Astrocyte (in vitro differentiated cells and primary cell): ENCODE measurements around the gene LEUTX. TPM values are rescaled to one million over a fixed set of nuclear protein-coding genes. Genes with fewer than 3 reads are reported as not detected.
"Not testable (repeated sequence)": the region's sequence is repeated elsewhere in the genome, so short reads cannot be mapped to it uniquely, and the experiment has no call there.

Experiments used
- DNase-seq: peaks from one replicate; pipeline ENCODE4 v3.0.0-alpha.2; 2010; ENCODE audit warnings: low read depth
- FAIRE-seq: peaks from 2 replicates; lab custom pipeline; 2011; peaks lifted over from hg19 to GRCh38; lab: Jason Lieb, UNC
- H2AFZ ChIP-seq: 2 replicates; pipeline ENCODE4 v1.6.0; 2012; ENCODE audit warnings: low read depth, low read length, inconsistent platforms
- H3K27ac ChIP-seq: 2 replicates; pipeline ENCODE4 v1.5.1; 2011; ENCODE audit warnings: low read depth, low read length, inconsistent platforms
- H3K27me3 ChIP-seq: 2 replicates; pipeline ENCODE4 v1.6.0; 2011; ENCODE audit warnings: low read length, inconsistent platforms; ENCODE audit not compliant: insufficient read depth
- H3K36me3 ChIP-seq: 2 replicates; pipeline ENCODE4 v1.5.1; 2011; ENCODE audit warnings: low read length, inconsistent platforms; ENCODE audit not compliant: insufficient read depth
- H3K4me1 ChIP-seq: 2 replicates; pipeline ENCODE4 v1.5.1; 2011; ENCODE audit warnings: low read length, inconsistent platforms; ENCODE audit not compliant: insufficient read depth
- H3K4me2 ChIP-seq: 2 replicates; pipeline ENCODE4 v1.6.0; 2012; ENCODE audit warnings: low read length, inconsistent platforms
- H3K4me3 ChIP-seq: 2 replicates; pipeline ENCODE4 v1.5.1; 2011; ENCODE audit warnings: low read depth, mild to moderate bottlenecking, low read length, inconsistent platforms; ENCODE audit not compliant: insufficient read depth
- H3K79me2 ChIP-seq: 2 replicates; pipeline ENCODE4 v1.6.0; 2012; ENCODE audit warnings: mild to moderate bottlenecking, low read length, inconsistent platforms; ENCODE audit not compliant: insufficient read depth
- H3K9ac ChIP-seq: 2 replicates; pipeline ENCODE4 v1.6.0; 2012; ENCODE audit warnings: mild to moderate bottlenecking, low read length, inconsistent platforms
- H3K9me3 ChIP-seq: 2 replicates; pipeline ENCODE4 v1.5.1; 2012; ENCODE audit warnings: low read depth, mild to moderate bottlenecking, low read length, inconsistent platforms; ENCODE audit not compliant: insufficient read depth
- H4K20me1 ChIP-seq: 2 replicates; pipeline ENCODE4 v1.6.0; 2012; ENCODE audit warnings: low read length, inconsistent platforms; ENCODE audit not compliant: insufficient read depth
- H3K27ac Mint-ChIP-seq: one replicate; pipeline ENCODE4 v1.8.0; 2021; ENCODE audit warnings: mild to moderate bottlenecking, mixed read lengths; ENCODE audit not compliant: unreplicated experiment
- H3K27me3 Mint-ChIP-seq: one replicate; pipeline ENCODE4 v1.8.0; 2021; ENCODE audit warnings: low read depth, mixed read lengths; ENCODE audit not compliant: unreplicated experiment
- H3K36me3 Mint-ChIP-seq: one replicate; pipeline ENCODE4 v1.8.0; 2021; ENCODE audit warnings: low read depth, mixed read lengths; ENCODE audit not compliant: unreplicated experiment
- H3K4me1 Mint-ChIP-seq: one replicate; pipeline ENCODE4 v1.8.0; 2021; ENCODE audit warnings: low read depth, mixed read lengths; ENCODE audit not compliant: unreplicated experiment
- H3K4me3 Mint-ChIP-seq: one replicate; pipeline ENCODE4 v1.8.0; 2021; ENCODE audit warnings: mild to moderate bottlenecking, moderate library complexity, mixed read lengths; ENCODE audit not compliant: unreplicated experiment
- H3K9me3 Mint-ChIP-seq: one replicate; pipeline ENCODE4 v1.8.0; 2021; ENCODE audit warnings: mild to moderate bottlenecking, mixed read lengths; ENCODE audit not compliant: unreplicated experiment
- CTCF ChIP-seq: IDR thresholded peaks from 2 replicates; pipeline ENCODE4 v1.5.1; 2011; ENCODE audit warnings: low read depth, mild to moderate bottlenecking, inconsistent platforms, low read length, moderate library complexity; ENCODE audit not compliant: insufficient read depth
- EZH2 ChIP-seq: IDR thresholded peaks from 2 replicates; pipeline ENCODE4 v1.6.1; 2012; ENCODE audit warnings: mild to moderate bottlenecking, low read length, inconsistent platforms; ENCODE audit not compliant: insufficient read depth
- total RNA-seq: library from RNA; stranded (reverse); gene quantifications from 2 replicates; pipeline ENCODE4 v1.2.1, GENCODE V29; 2021

LEUTX gene
- total RNA-seq, 1 donor from 2014 or later: not detected

- H3K27me3 Mint-ChIP-seq: peaks cover 8% of the 10 kb centered on the region
- Histone ChIP-seq H3K9me3 (no peaks in the 10 kb centered on the region), H3K9ac (no peak overlapping the region), H3K4me2 (no peak overlapping the region), H4K20me1 (no peaks in the 10 kb centered on the region), H3K79me2 (no peaks in the 10 kb centered on the region), H3K27ac (no peak overlapping the region), H3K4me1 (no peaks in the 10 kb centered on the region), H3K36me3 (no peaks in the 10 kb centered on the region), H3K4me3 (no peak overlapping the region), H3K27me3 (no peaks in the 10 kb centered on the region), H2AFZ (no peak overlapping the region)
- H3K4me3 Mint-ChIP-seq: no peak overlapping the region
- H3K9me3 Mint-ChIP-seq: peaks cover 1% of the 10 kb centered on the region
- H3K27ac Mint-ChIP-seq: no peak overlapping the region
- H3K36me3 Mint-ChIP-seq: no peaks in the 10 kb centered on the region
- DNase-seq (no peak), FAIRE-seq (no peak)
- no peaks in the 10 kb centered on the region for H3K4me1 Mint-ChIP-seq
- TF ChIP-seq EZH2 (no peak), CTCF (no peak)
Measured at GRCh38 chr19:39802958-39803357, 24.3 kb downstream of the LEUTX start.

- TF ChIP-seq EZH2 (no peak), CTCF (no peak)
- Histone ChIP-seq H3K4me3 (no peak overlapping the region), H3K27ac (no peak overlapping the region), H3K9ac (no peak overlapping the region), H4K20me1 (no peaks in the 10 kb centered on the region), H3K4me1 (no peaks in the 10 kb centered on the region), H3K79me2 (no peaks in the 10 kb centered on the region), H2AFZ (no peak overlapping the region), H3K4me2 (no peak overlapping the region), H3K9me3 (no peaks in the 10 kb centered on the region), H3K27me3 (no peaks in the 10 kb centered on the region), H3K36me3 (no peaks in the 10 kb centered on the region)
- Mint-ChIP-seq H3K4me3 (no peak overlapping the region), H3K36me3 (no peaks in the 10 kb centered on the region), H3K27ac (no peak overlapping the region), H3K27me3 (peaks cover 8% of the 10 kb centered on the region), H3K4me1 (no peaks in the 10 kb centered on the region), H3K9me3 (peaks cover 1% of the 10 kb centered on the region)
- DNase-seq (no peak), FAIRE-seq (no peak)
Measured at GRCh38 chr19:39805104-39805503, 26.4 kb downstream of the LEUTX start.

DNA sequence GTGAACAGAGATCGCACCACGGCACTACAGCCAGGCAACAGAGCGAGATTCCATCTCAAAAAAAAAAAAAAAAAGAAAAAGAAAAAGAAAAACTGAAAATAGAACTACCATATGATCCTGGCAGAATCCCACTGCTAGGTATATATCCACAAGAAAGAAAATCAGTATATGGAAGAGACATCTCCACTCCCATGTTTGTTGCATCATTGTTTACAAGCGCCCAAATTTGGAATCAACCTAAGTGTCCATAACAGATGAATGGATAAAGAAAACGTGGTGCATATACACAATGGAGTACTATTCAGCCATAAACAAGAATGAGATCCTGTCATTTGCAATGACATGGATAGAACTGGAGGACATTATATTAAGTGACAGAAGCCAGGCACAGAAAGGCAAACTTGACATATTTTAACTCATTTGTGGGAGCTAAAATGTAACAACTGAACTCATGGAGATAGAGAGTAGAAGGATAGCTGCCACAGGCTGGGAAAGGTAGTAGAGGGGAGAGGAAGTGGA lies 29.3 kb downstream of the LEUTX start:
- no peaks in the 10 kb centered on the region for H3K36me3 Mint-ChIP-seq
- Histone ChIP-seq H3K9ac (no peak overlapping the region), H2AFZ (no peak overlapping the region), H3K4me3 (no peak overlapping the region), H3K79me2 (no peaks in the 10 kb centered on the region), H3K27ac (no peak overlapping the region), H3K36me3 (no peaks in the 10 kb centered on the region), H4K20me1 (no peaks in the 10 kb centered on the region), H3K4me2 (no peak overlapping the region), H3K4me1 (no peaks in the 10 kb centered on the region), H3K9me3 (no peaks in the 10 kb centered on the region), H3K27me3 (no peaks in the 10 kb centered on the region)
- DNase-seq (no peak), FAIRE-seq (peak; percentile 13)
- H3K27ac Mint-ChIP-seq: no peak overlapping the region
- H3K9me3 Mint-ChIP-seq: peaks cover 1% of the 10 kb centered on the region
- peaks cover 4% of the 10 kb centered on the region for H3K27me3 Mint-ChIP-seq
- no peaks in the 10 kb centered on the region for H3K4me1 Mint-ChIP-seq
- TF ChIP-seq EZH2 (no peak), CTCF (no peak)
- H3K4me3 Mint-ChIP-seq: no peak overlapping the region

DNA sequence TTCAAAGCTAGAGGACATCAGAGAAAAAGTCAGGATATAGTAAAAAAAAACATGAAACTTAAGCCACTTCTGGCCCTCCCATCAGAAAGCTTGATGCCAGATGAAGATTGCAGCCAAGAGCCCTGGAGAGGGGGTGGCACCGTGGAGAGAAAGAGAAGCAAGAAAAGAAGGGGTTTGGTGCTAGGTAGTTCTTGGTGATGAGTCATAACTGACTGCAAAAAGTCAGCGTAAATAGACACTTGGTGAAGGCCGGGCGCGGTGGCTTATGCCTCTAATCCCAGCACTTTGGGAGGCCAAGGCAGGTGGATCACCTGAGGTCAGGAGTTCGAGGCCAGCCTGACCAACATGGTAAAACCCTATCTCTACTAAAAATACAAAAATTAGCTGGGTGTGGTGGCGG lies 30.0 kb downstream of the LEUTX start:
- not testable (repeated sequence) for H3K4me3 Mint-ChIP-seq, H3K27me3 ChIP-seq, H3K36me3 Mint-ChIP-seq, H3K27ac ChIP-seq, DNase-seq, H3K4me1 Mint-ChIP-seq, H4K20me1 ChIP-seq, H3K27ac Mint-ChIP-seq, H3K9me3 ChIP-seq, H3K4me2 ChIP-seq, H3K4me3 ChIP-seq, H3K79me2 ChIP-seq, H3K27me3 Mint-ChIP-seq, H3K36me3 ChIP-seq, H2AFZ ChIP-seq, H3K4me1 ChIP-seq, FAIRE-seq, H3K9me3 Mint-ChIP-seq, H3K9ac ChIP-seq
